Nephron progenitor cell (in vitro differentiated cells): ENCODE data around the gene PLXNA4.

Source experiments
- DNase-seq: peaks from one replicate; pipeline ENCODE4 v3.0.0; 2021
- H3K27ac Mint-ChIP-seq: 2 replicates; pipeline ENCODE4 v1.8.0; 2021; ENCODE audit warnings: mild to moderate bottlenecking, moderate library complexity, mixed read lengths
- H3K27me3 Mint-ChIP-seq: 2 replicates; pipeline ENCODE4 v1.8.0; 2021; ENCODE audit warnings: mild to moderate bottlenecking, low read depth, mixed read lengths; ENCODE audit not compliant: poor library complexity
- H3K36me3 Mint-ChIP-seq: 2 replicates; pipeline ENCODE4 v1.8.0; 2021; ENCODE audit warnings: low read depth, mixed read lengths
- H3K4me1 Mint-ChIP-seq: 2 replicates; pipeline ENCODE4 v1.8.0; 2021; ENCODE audit warnings: mixed read lengths
- H3K4me3 Mint-ChIP-seq: 2 replicates; pipeline ENCODE4 v1.8.0; 2021; ENCODE audit warnings: mild to moderate bottlenecking, moderate library complexity, mixed read lengths
- H3K9me3 Mint-ChIP-seq: 2 replicates; pipeline ENCODE4 v1.8.0; 2021; ENCODE audit warnings: mild to moderate bottlenecking, moderate library complexity, mixed read lengths
- TF ChIP-seq, protein P1 (sequence below): fragments of 200-600 bp; sonication (generic); IDR thresholded peaks from 2 replicates; pipeline ENCODE4 v1.5.0; 2021; ENCODE audit warnings: antibody characterized with exemption

Gene PLXNA4

DNA sequence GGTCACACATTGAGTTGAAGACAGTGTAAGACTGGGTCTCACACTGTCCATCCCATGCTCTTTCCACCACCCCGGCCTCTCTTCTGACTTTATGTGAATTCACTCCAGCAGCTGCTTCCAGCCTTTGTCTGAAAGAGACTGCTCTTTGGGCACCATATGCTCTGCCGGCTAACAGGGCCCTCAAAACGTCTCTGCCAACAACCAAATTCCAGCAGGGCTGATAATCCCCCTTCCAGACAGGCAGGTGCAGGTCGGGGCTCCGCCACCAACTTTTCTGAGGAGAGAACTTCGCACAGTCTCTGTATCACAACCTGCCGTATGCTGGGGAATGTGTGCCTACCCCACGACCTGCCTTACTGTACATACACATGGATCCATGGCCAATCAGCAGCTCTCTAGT is 64.3 kb downstream of the PLXNA4 start:
- no peak overlapping the region for H3K27ac Mint-ChIP-seq
- H3K4me1 Mint-ChIP-seq, result peaks cover 22% of the 10 kb centered on the region
- H3K36me3 Mint-ChIP-seq, result no peaks in the 10 kb centered on the region
- TF ChIP-seq, protein P1, sequence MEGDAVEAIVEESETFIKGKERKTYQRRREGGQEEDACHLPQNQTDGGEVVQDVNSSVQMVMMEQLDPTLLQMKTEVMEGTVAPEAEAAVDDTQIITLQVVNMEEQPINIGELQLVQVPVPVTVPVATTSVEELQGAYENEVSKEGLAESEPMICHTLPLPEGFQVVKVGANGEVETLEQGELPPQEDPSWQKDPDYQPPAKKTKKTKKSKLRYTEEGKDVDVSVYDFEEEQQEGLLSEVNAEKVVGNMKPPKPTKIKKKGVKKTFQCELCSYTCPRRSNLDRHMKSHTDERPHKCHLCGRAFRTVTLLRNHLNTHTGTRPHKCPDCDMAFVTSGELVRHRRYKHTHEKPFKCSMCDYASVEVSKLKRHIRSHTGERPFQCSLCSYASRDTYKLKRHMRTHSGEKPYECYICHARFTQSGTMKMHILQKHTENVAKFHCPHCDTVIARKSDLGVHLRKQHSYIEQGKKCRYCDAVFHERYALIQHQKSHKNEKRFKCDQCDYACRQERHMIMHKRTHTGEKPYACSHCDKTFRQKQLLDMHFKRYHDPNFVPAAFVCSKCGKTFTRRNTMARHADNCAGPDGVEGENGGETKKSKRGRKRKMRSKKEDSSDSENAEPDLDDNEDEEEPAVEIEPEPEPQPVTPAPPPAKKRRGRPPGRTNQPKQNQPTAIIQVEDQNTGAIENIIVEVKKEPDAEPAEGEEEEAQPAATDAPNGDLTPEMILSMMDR, result no peak
- no peaks in the 10 kb centered on the region for H3K9me3 Mint-ChIP-seq
- H3K4me3 Mint-ChIP-seq, result no peak overlapping the region
- peaks cover 34% of the 10 kb centered on the region for H3K27me3 Mint-ChIP-seq
- no peak for DNase-seq

DNA sequence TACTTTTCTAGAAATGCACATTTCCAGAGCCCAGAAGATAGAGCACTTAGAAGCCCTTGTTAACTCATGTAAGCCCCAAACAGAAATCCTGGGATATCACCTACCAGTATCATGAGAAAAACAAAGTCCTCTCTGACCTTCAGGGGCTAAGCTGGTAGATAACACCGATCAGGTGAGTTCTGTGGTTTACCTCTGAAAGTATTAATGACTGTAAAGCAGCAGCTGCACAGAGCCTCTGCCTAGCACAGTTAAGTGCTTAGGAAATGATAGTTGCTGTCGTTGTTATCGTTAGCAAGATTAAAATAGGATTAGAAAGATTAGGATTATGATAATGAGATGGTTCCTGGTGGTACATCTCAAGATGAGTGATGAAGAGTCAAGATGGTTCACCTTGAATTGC is 64.9 kb downstream of the PLXNA4 start:
- Mint-ChIP-seq H3K9me3 (no peaks in the 10 kb centered on the region), H3K4me1 (peaks cover 22% of the 10 kb centered on the region), H3K36me3 (no peaks in the 10 kb centered on the region)

DNA sequence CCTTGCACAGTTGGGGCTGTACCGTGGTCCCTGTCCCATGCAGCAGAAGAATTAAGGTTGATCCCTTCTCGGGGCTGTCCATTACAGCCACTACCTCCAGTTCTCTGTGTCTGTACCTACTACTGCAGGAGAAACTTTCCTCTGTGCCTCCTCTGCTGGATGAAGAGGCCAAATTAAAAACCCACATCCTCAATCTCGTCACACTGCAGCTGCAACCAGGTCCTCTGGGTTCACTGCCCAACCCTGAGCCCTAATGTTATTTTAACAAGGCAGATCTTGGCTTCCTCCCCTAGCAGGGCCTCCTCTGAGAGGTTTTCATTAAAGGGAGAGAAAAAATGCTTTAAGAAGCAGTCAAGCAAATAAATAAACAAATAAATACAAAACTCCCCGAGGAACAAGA is 66.6 kb downstream of the PLXNA4 start:
- Mint-ChIP-seq H3K36me3 (no peaks in the 10 kb centered on the region), H3K27me3 (peaks cover 46% of the 10 kb centered on the region), H3K9me3 (no peaks in the 10 kb centered on the region), H3K27ac (no peak overlapping the region), H3K4me1 (peaks cover 31% of the 10 kb centered on the region), H3K4me3 (no peak overlapping the region)
- TF ChIP-seq, protein P1, result no peak
- peak; percentile 16 for DNase-seq

More for the DNA sequence above, 64.9 kb downstream of the PLXNA4 start:
- Mint-ChIP-seq H3K27me3 (peaks cover 38% of the 10 kb centered on the region), H3K27ac (no peak overlapping the region), H3K4me3 (no peak overlapping the region)
- TF ChIP-seq, protein P1, result no peak
- DNase-seq, result no peak

DNA sequence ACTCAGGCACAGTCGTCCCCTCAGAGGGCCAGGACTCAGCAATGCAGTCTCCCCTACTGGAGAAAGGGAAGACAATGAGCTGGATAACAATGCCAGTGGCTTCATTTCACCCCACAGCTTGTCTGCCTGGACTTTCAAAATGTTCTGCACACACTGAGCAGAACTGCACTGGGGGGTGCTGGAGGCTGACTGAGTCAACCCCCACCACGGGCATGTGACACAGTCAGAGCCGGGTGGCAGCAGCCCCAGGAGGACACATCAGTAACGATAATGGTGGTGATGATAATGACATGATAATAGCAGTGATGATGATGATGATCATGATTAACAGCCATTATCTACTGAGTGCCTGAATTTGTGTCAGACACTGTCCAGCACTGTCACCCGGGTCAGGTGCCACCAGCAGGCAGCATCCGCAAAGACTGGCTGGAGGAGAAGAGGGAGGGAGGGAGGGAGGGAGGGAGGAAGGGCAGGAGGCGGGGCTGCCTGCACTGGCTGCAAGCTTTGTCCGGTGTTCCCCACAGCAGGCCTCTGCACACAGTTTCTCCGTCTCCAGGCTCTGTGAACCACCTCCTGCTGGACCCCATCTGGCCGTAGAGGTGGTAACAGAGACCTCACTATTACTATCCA is 67.4 kb downstream of the PLXNA4 start:
- H3K4me1 Mint-ChIP-seq, result peaks cover 35% of the 10 kb centered on the region
- TF ChIP-seq, protein P1, result no peak
- H3K9me3 Mint-ChIP-seq, result no peaks in the 10 kb centered on the region
- no peak overlapping the region for H3K27ac Mint-ChIP-seq
- H3K4me3 Mint-ChIP-seq, result no peak overlapping the region
- DNase-seq, result peak; percentile 28
- H3K36me3 Mint-ChIP-seq, result no peaks in the 10 kb centered on the region
- peaks cover 49% of the 10 kb centered on the region for H3K27me3 Mint-ChIP-seq

DNA sequence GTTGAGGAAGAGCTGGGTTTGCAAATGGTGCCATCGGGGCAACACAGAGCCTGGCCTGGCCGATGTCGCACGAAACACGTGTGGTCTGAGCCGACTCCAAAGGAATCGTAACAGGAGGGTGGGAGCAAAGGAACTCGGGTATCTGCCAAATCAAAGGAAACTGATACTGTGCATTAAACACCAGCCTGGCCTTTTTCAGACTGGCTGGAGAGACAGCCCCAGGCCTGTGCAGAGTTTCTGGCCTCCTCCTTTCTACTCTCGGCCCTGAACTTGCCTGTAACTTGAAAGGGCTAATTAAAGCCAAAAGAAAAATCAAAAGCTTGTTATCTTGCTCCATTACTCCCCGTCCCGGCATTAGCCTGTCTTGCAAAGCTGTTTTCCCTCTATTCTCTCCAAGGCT is 71.4 kb downstream of the PLXNA4 start:
- no peaks in the 10 kb centered on the region for H3K36me3 Mint-ChIP-seq
- H3K27me3 Mint-ChIP-seq, result peaks cover 35% of the 10 kb centered on the region
- no peaks in the 10 kb centered on the region for H3K9me3 Mint-ChIP-seq

More for the DNA sequence above, 71.4 kb downstream of the PLXNA4 start:
- no peak for DNase-seq
- Mint-ChIP-seq H3K4me3 (no peak overlapping the region), H3K27ac (peak overlapping the region; percentile 36), H3K4me1 (peaks cover 31% of the 10 kb centered on the region)
- TF ChIP-seq, protein P1, result no peak
